SK-N-SH (cell line): Measurements from ENCODE around the gene GPR3. TPM values are rescaled to one million over a fixed set of nuclear protein-coding genes. Genes with fewer than 3 reads are reported as not detected.

ENCODE experiments used
- CTCF ChIA-PET: fragments of 300-600, 350-600 bp; formaldehyde crosslinking; extraction: SDS; loops from one replicate; lab custom pipeline; 2021; lab: Yijun Ruan, JAX
- POLR2A ChIA-PET: fragments of 350-600 bp; sonication (Branson Sonifier 250); formaldehyde crosslinking; extraction: SDS; loops from one replicate; lab custom pipeline; 2020; ENCODE audit warnings: antibody characterized with exemption, inconsistent platforms; lab: Yijun Ruan, JAX
- DNase-seq: peaks from one replicate; pipeline ENCODE4 v3.0.0; 2012
- H2AFZ ChIP-seq: fragments of 200-600 bp; sonication (generic); 2 replicates; pipeline ENCODE4 v1.8.1; 2016; ENCODE audit warnings: antibody characterized with exemption, mild to moderate bottlenecking, low read depth
- H3F3A ChIP-seq: fragments of 200-600 bp; sonication (generic); replicated peaks from 2 replicates; pipeline ENCODE3; 2016; ENCODE audit warnings: antibody characterized with exemption, mild to moderate bottlenecking; ENCODE audit not compliant: insufficient read depth
- H3K27ac ChIP-seq, 2 experiments: fragments of 200-500 bp in 1 of 2; fragments of 200-600 bp in 1 of 2; sonication (Bioruptor generic) in 1 of 2; sonication (generic), shearing (Covaris generic) in 1 of 2; 2 replicates each; pipeline versions ENCODE4 v1.5.1 to v1.6.1; 2014 to 2016; ENCODE audit warnings: low read depth in 2 of 2, inconsistent platforms in 1 of 2, low read length in 1 of 2, mild to moderate bottlenecking in 1 of 2, mixed read lengths in 1 of 2
- H3K27me3 ChIP-seq: fragments of 200-600 bp; sonication (generic), shearing (Covaris generic); 2 replicates; pipeline ENCODE4 v1.6.1; 2016; ENCODE audit warnings: mixed run types; ENCODE audit not compliant: insufficient read depth
- H3K36me3 ChIP-seq, 2 experiments: fragments of 200-500 bp in 1 of 2; fragments of 200-600 bp in 1 of 2; sonication (Bioruptor generic) in 1 of 2; sonication (generic) in 1 of 2; replicated peaks in 1 of 2; 2 replicates each; pipeline versions ENCODE3 to v1.5.1; 2014 to 2016; ENCODE audit warnings: low read length in 1 of 2, mild to moderate bottlenecking in 1 of 2; ENCODE audit not compliant: insufficient read depth in 2 of 2, control insufficient read depth in 1 of 2
- H3K4me1 ChIP-seq, 2 experiments: fragments of 200-500 bp in 1 of 2; fragments of 200-600 bp in 1 of 2; sonication (Bioruptor generic) in 1 of 2; sonication (generic), shearing (Covaris generic) in 1 of 2; 2 replicates each; pipeline versions ENCODE4 v1.5.1 to v1.6.1; 2014 to 2016; ENCODE audit warnings: low read depth in 1 of 2, low read length in 1 of 2, mixed run types in 1 of 2; ENCODE audit not compliant: insufficient read depth in 2 of 2, control insufficient read depth in 1 of 2
- H3K4me2 ChIP-seq: fragments of 200-600 bp; sonication (generic), shearing (Covaris generic); 2 replicates; pipeline ENCODE4 v1.6.1; 2017; ENCODE audit warnings: mixed run types
- H3K4me3 ChIP-seq, 2 experiments: fragments of 200-500 bp in 1 of 2; fragments of 200-600 bp in 1 of 2; sonication (Bioruptor generic) in 1 of 2; sonication (generic), shearing (Covaris generic) in 1 of 2; 2 replicates each; pipeline versions ENCODE4 v1.5.1 to v1.8.1; 2014 to 2016; ENCODE audit warnings: low read depth in 2 of 2, inconsistent platforms in 1 of 2, low read length in 1 of 2, mild to moderate bottlenecking in 1 of 2, mixed read lengths in 1 of 2, moderate library complexity in 1 of 2
- H3K79me2 ChIP-seq: fragments of 200-600 bp; sonication (generic); 2 replicates; pipeline ENCODE4 v1.8.1; 2017; ENCODE audit warnings: mild to moderate bottlenecking; ENCODE audit not compliant: insufficient read depth
- H3K9ac ChIP-seq: fragments of 200-600 bp; sonication (generic); 2 replicates; pipeline ENCODE4 v1.6.1; 2017; ENCODE audit warnings: mixed run types
- H3K9me2 ChIP-seq: fragments of 200-600 bp; sonication (generic); 2 replicates; pipeline ENCODE4 v1.6.1; 2017; ENCODE audit warnings: mixed run types
- H3K9me3 ChIP-seq: fragments of 200-600 bp; sonication (generic); 2 replicates; pipeline ENCODE4 v1.6.1; 2017; ENCODE audit warnings: mixed run types, mild to moderate bottlenecking, moderate library complexity
- H4K20me1 ChIP-seq: fragments of 200-600 bp; sonication (generic); 2 replicates; pipeline ENCODE4 v1.6.1; 2017; ENCODE audit warnings: mild to moderate bottlenecking, mixed run types; ENCODE audit not compliant: insufficient read depth
- CTCF ChIP-seq: fragments of 200-600 bp; sonication (generic); IDR thresholded peaks from 2 replicates; pipeline ENCODE4 v1.6.1; 2017; ENCODE audit warnings: antibody characterized with exemption, mild to moderate bottlenecking, moderate library complexity
- ELF1 ChIP-seq: IDR thresholded peaks from 2 replicates; pipeline ENCODE4 v1.4.0; 2012
- EZH2phosphoT487 ChIP-seq: fragments of 200-600 bp; sonication (generic); IDR thresholded peaks from 2 replicates; pipeline ENCODE4 v1.6.1; 2017; ENCODE audit warnings: low read depth, mixed run types, mild to moderate bottlenecking, antibody characterized with exemption, moderate library complexity, borderline replicate concordance
- FOSL2 ChIP-seq: IDR thresholded peaks from 2 replicates; pipeline ENCODE4 v1.4.0; 2012; ENCODE audit warnings: low read depth, mild to moderate bottlenecking, moderate library complexity, borderline replicate concordance
- FOXM1 ChIP-seq: IDR thresholded peaks from 2 replicates; pipeline ENCODE4 v1.4.0; 2012; ENCODE audit warnings: low read depth, mild to moderate bottlenecking
- GABPA ChIP-seq: IDR thresholded peaks from 2 replicates; pipeline ENCODE4 v1.4.0; 2012; ENCODE audit warnings: low read depth, mild to moderate bottlenecking
- GATA2 ChIP-seq: sonication (generic); formaldehyde crosslinking; IDR thresholded peaks from 2 replicates; pipeline ENCODE4 v1.5.0; 2020; ENCODE audit warnings: mild to moderate bottlenecking, missing genetic modification reagents
- IRF3 ChIP-seq: fragments of 150-350 bp; IDR thresholded peaks from 2 replicates; pipeline ENCODE4 v1.6.1; 2016; ENCODE audit warnings: mild to moderate bottlenecking, low read depth, low read length
- JUND ChIP-seq: IDR thresholded peaks from 2 replicates; pipeline ENCODE4 v1.4.0; 2012
- MAX ChIP-seq: IDR thresholded peaks from 2 replicates; pipeline ENCODE4 v1.4.0; 2012; ENCODE audit warnings: low read depth
- MXI1 ChIP-seq: IDR thresholded peaks from 2 replicates; pipeline ENCODE4 v1.6.1; 2012; ENCODE audit warnings: mild to moderate bottlenecking, low read depth, low read length, improper control_type of control experiment
- NRF1 ChIP-seq: IDR thresholded peaks from 2 replicates; pipeline ENCODE4 v1.6.1; 2012; ENCODE audit warnings: low read depth, mild to moderate bottlenecking, low read length
- POLR2AphosphoS5 ChIP-seq: IDR thresholded peaks from 2 replicates; pipeline ENCODE4 v1.6.1; 2012; ENCODE audit warnings: low read depth, low read length
- RAD21 ChIP-seq: IDR thresholded peaks from 2 replicates; pipeline ENCODE4 v1.6.1; 2012; ENCODE audit warnings: mild to moderate bottlenecking, low read length
- RCOR1 ChIP-seq: fragments of 150-350 bp; IDR thresholded peaks from 2 replicates; pipeline ENCODE4 v1.6.1; 2017; ENCODE audit warnings: antibody characterized with exemption, low read length
- REST ChIP-seq: IDR thresholded peaks from 2 replicates; pipeline ENCODE4 v1.6.1; 2012; ENCODE audit warnings: mild to moderate bottlenecking, low read depth, low read length, moderate library complexity
- RFX5 ChIP-seq: IDR thresholded peaks from 2 replicates; pipeline ENCODE4 v1.6.1; 2012; ENCODE audit warnings: mild to moderate bottlenecking, improper control_type of control experiment, low read length
- SMC3 ChIP-seq: IDR thresholded peaks from 2 replicates; pipeline ENCODE4 v1.6.1; 2012; ENCODE audit warnings: low read depth, low read length, improper control_type of control experiment
- USF1 ChIP-seq: IDR thresholded peaks from 2 replicates; pipeline ENCODE4 v1.4.0; 2012; ENCODE audit warnings: low read depth, borderline replicate concordance
- WGBS: methylation state at CpG from one replicate; pipeline ENCODE4 v1.1.6; 2017; ENCODE audit warnings: low lambda C conversion rate; 5-methylcytosine and 5-hydroxymethylcytosine counted together
- polyA plus RNA-seq, 3 experiments: library from polyadenylated mRNA; depleted of rRNA; stranded (reverse); fragments of >200 nt; gene quantifications; 2 replicates each; pipeline ENCODE4 v1.2.3, GENCODE V29; 2012
- TF ChIP-seq, protein P1 (sequence below): IDR thresholded peaks from 2 replicates; pipeline ENCODE4; 2012

The GPR3 gene
- polyA plus RNA-seq (2012; rRNA removed) = 5.8 and 6.0 TPM in 2 replicates
- polyA plus RNA-seq (2012; cell fraction: cytosol; rRNA removed) = 2.4 and 3.7 TPM in 2 replicates
- 2.9 and 3.2 TPM in 2 replicates for polyA plus RNA-seq (2012; cell fraction: nucleus; rRNA removed)

- CTCF ChIA-PET = interaction anchor here (0.6 to 20.0 kb wide), 21 partner anchors 9 to 380 kb away, joined by 3 to 731 read pairs (median 5); partner anchors contain the start of genes CD164L2, MAP3K6 and STX12
- Histone ChIP-seq H3K9me3 (no peaks in the 10 kb centered on the region), H3K4me1 (peaks cover 0 to 28% of the 10 kb centered on the region in 2 experiments; a peak in 2 of 4 replicates), H3K27ac (peak within 1 kb of the TSS; percentile 34 to 60; a peak in 2 of 4 replicates), H4K20me1 (no peaks in the 10 kb centered on the region), H3K36me3 (no peaks in the 10 kb centered on the region), H3K27me3 (no peaks in the 10 kb centered on the region; the same call in 1 of the 2 replicates), H3K79me2 (peaks cover 11% of the 10 kb centered on the region; the same call in 1 of the 2 replicates), H3K9me2 (no peaks in the 10 kb centered on the region), H3K9ac (peak within 1 kb of the TSS; percentile 95), H3K4me2 (peak within 1 kb of the TSS; percentile 100), H3K4me3 (peak within 1 kb of the TSS; percentile 71 to 94), H2AFZ (peak within 1 kb of the TSS; percentile 93; the same call in 1 of the 2 replicates), H3F3A (peaks cover 9% of the 10 kb centered on the region)
- DNase-seq = peak; percentile 99
- POLR2A ChIA-PET = interaction anchor here (1.0 to 1.8 kb wide), 2 partner anchors 26 to 214 kb away, joined by 5 to 10 read pairs; partner anchors contain the start of gene MAP3K6
- WGBS = 18% methylated on average over 20 of the region's 69 CpGs
- TF ChIP-seq MAX (0 out of 2 replicates have a peak, but pooled peaks have one; percentile 29), FOXM1 (peak; percentile 58; the same call in 1 of the 2 replicates), USF1 (no peak), GABPA (no peak), MXI1 (peak; percentile 86; the same call in 1 of the 2 replicates), GATA2 (CRISPR knock-in tag) (no peak), RCOR1 (0 out of 2 replicates have a peak, but pooled peaks have one; percentile 10), RFX5 (peak; percentile 93), FOSL2 (peak; percentile 54; the same call in 1 of the 2 replicates), ELF1 (no peak), SMC3 (peak; percentile 61), NRF1 (peak; percentile 58), IRF3 (no peak), JUND (no peak; the same call in 1 of the 2 replicates), CTCF (peak; percentile 64), EZH2phosphoT487 (no peak), POLR2AphosphoS5 (no peak), REST (no peak), RAD21 (peak; percentile 45)
- TF ChIP-seq, protein P1, sequence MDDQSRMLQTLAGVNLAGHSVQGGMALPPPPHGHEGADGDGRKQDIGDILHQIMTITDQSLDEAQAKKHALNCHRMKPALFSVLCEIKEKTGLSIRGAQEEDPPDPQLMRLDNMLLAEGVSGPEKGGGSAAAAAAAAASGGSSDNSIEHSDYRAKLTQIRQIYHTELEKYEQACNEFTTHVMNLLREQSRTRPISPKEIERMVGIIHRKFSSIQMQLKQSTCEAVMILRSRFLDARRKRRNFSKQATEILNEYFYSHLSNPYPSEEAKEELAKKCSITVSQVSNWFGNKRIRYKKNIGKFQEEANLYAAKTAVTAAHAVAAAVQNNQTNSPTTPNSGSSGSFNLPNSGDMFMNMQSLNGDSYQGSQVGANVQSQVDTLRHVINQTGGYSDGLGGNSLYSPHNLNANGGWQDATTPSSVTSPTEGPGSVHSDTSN = no peak
Measured at GRCh38 chr1:27392096-27392777, at the start of gene GPR3. Gene GPR3, plus strand, starts transcription at chr1:27392622. Its CDS starts 1,177 bp downstream, at chr1:27393799.
